Measurements from ENCODE around the gene ZER1.
A peak's percentile ranks its signal among the peaks of the same experiment; 100 is the strongest.
"Not testable (repeated sequence)": the region's sequence is repeated elsewhere in the genome, so short reads cannot be mapped to it uniquely, and the experiment has no call there.

Gene ZER1

DNA sequence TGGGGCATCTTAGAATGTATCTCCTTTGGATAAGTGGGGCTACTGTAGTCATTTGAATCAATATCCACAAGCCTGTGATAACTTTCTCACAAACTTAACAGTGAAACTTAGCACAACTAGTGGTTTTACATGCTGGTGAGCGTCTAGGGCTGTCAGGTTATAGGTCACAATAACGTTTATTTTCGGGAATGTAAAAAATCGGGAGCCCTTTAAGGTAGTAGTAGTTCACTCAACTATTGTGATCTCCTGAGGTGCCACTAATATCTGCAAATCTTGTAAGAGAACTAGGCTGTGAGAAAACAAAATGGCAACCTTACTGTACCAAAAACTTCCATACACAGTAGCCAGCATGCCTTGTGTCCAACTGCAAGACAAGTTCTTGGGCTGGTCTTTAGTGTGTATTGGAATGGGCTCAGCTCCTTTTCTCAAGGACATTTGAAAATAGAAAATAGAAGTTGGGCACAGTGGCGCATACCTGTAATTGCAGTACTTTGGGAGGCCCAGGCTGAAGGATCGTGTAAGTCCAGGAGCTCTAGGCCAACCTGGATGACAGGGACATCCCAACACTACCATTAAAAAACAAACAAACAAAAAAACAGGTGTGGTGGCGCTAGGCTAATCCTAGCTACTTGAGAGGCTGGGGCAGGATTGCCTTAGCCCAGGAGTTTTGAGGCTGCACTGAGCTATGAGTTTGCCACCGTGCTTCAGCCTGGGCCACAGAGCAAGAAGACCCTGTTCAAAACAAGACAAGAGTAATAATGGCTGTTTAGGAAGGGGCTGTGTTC, 74.6 kb downstream of the ZER1 start:
- DNase-seq (ENCODE audit: low read depth in 2 of 3, low spot score in 1 of 3): no peak

- DNase-seq (ENCODE audit: low read depth in 2 of 3, low spot score in 1 of 3): no peak
Observed at GRCh38 chr9:128694344-128694743, 77.4 kb downstream of the ZER1 start.

GRCh38 chr9:128693738-128694137, 78.0 kb downstream of the ZER1 start:
- DNase-seq (ENCODE audit: low read depth in 2 of 3, low spot score in 1 of 3): not testable (repeated sequence)

DNA sequence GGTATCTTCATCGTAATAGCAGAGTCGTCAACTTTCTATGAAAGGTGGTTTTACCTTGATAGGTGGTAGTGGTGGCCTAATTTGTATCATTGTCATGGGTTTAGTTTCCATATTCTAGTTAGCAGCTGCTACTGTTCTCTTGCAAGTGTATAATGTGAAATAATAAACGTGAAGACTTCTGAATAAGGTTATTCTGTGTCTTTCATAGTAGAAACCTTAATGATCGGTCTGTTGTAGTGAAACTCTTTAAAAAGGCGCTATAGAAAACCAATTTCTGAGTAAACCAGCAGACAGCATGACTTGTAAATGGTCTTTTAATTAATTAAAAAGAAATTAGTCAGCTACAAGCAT, 81.1 kb downstream of the ZER1 start:
- no peak for DNase-seq (ENCODE audit: low read depth in 2 of 3, low spot score in 1 of 3)

GRCh38 chr9:128689820-128690683, 81.7 kb downstream of the ZER1 start:
- no peak for DNase-seq (ENCODE audit: low read depth in 2 of 3, low spot score in 1 of 3)

GRCh38 chr9:128689293-128689774, 82.4 kb downstream of the ZER1 start:
- no peak for DNase-seq (ENCODE audit: low read depth in 2 of 3, low spot score in 1 of 3)

- peak; percentile 86 to 94 (median 87) for DNase-seq (ENCODE audit: low read depth in 2 of 3, low spot score in 1 of 3)
Observed at GRCh38 chr9:128688501-128689292, 83.0 kb downstream of the ZER1 start, which contains the start of gene SET. Gene SET (plus strand): TSS chr9:128689222. CDS start chr9:128689583, 361 bp downstream.

DNA sequence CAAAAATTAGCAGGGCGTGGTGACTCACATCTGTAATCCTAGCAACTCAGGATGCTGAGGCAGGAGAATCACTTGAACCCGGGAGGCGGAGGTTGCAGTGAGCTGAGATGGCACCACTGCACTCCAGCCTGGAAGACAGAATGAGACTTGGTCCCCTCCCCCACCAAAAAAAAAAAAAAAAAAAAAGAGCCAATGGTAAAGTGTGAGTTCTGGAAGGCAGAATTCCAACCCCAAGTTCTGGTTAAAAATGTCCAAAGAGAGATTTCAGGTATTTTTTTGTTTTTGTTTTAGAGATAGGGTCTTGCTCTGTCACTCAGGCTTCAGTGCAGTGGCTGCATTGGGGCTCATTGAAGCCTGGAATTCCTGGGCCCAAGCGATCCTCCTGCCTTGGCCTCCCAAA, 84.3 kb downstream of the ZER1 start:
- no peak for DNase-seq (ENCODE audit: low read depth in 2 of 3, low spot score in 1 of 3)

GRCh38 chr9:128685636-128686489, 85.9 kb downstream of the ZER1 start:
- no peak for DNase-seq (ENCODE audit: low read depth in 2 of 3, low spot score in 1 of 3)

- peak; percentile 62 to 74 (median 68) for DNase-seq (ENCODE audit: low read depth in 2 of 3, low spot score in 1 of 3)
Observed at GRCh38 chr9:128684325-128685199, 87.2 kb downstream of the ZER1 start.

GRCh38 chr9:128684065-128684324, 87.7 kb downstream of the ZER1 start:
- no peak for DNase-seq (ENCODE audit: low read depth in 2 of 3, low spot score in 1 of 3)

DNA sequence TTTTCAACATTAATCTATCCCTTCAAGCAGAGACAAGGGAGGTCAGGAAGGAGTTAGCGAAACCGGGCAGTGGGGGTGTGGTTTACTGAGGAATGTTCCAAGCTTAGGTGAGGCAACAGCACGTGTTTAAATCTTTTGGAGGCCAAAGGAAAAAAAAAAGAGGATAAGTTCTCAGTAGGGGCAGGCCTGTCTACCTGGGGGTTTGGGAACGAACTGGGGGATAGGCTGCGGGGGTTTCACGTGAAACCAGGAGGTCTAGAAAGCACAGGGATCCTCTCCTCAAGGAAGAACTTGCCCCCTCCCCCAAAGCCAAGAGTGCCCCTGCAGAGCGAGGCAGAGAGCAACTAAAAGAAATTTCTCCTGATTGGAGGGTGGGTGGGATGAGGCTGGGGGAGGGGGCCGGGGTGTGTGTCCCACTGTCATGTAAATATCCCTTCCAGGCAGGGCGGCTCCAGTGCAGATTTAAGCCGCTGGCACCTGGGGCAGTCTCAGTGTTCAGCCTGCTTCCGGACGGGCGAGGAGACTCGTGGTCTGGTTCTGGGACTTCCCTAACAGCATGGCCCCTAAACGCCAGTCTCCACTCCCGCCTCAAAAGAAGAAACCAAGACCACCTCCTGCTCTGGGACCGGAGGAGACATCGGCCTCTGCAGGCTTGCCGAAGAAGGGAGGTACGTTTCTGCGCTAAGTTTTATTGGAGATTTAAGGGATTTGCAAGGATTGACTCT, 88.2 kb downstream of the ZER1 start:
- no peak for DNase-seq (ENCODE audit: low read depth in 2 of 3, low spot score in 1 of 3)

Data from stimulated activated CD4-positive, alpha-beta T cell treated with anti-CD3 and anti-CD28 coated beads, Interleukin-12 subunit alpha, Interleukin-12 subunit beta, amount 100 ng/mL, for 48 hours (primary cell).